ENCODE results near the gene GBF1. TPM values are rescaled to one million over a fixed set of nuclear protein-coding genes. Genes with fewer than 3 reads are reported as not detected.
A peak's percentile ranks its signal among the peaks of the same experiment; 100 is the strongest.

The GBF1 gene
- total RNA-seq, 1 donor: 38.0 TPM

DNA sequence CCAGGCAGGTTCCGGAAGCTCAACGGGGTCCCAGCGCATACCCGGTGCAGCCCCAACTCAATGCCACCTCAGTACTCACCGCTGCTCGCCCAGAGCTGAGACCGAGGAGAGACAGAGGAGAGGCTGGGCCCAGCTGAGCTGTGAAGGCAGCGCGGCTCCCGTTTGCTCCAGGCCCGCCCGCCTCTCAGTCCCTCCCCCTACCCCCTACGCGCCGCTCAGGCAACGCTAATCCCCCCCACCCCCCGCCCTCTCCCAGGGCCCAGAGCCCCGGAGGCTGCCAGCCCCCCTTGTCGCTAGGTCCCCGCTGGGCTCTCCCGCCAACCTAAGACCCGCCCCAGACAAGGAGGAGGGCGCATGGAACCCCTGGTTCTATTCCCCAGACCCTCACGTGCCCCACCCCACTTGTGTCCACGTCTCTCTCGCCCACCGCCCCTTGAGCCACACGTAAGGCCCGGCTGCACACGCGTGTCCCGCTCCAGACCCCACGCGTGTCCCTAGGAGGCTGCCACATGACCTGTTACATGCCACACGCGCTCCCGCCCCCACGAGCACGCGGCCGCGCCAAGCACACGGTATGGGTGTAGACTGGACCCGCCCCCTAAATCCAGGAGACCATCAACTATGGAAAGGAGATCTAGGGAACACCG, 173.4 kb downstream of the GBF1 start, which contains the start of gene PSD:
Gene PSD, minus strand, starts transcription at position 164 of the 647 bp plus-strand sequence. CDS start 1,747 bp downstream, outside the sequence.
- DNase-seq (ENCODE audit: insufficient read length, low spot score, missing footprints): peak; percentile 43
- TF ChIP-seq, protein P1, sequence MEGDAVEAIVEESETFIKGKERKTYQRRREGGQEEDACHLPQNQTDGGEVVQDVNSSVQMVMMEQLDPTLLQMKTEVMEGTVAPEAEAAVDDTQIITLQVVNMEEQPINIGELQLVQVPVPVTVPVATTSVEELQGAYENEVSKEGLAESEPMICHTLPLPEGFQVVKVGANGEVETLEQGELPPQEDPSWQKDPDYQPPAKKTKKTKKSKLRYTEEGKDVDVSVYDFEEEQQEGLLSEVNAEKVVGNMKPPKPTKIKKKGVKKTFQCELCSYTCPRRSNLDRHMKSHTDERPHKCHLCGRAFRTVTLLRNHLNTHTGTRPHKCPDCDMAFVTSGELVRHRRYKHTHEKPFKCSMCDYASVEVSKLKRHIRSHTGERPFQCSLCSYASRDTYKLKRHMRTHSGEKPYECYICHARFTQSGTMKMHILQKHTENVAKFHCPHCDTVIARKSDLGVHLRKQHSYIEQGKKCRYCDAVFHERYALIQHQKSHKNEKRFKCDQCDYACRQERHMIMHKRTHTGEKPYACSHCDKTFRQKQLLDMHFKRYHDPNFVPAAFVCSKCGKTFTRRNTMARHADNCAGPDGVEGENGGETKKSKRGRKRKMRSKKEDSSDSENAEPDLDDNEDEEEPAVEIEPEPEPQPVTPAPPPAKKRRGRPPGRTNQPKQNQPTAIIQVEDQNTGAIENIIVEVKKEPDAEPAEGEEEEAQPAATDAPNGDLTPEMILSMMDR (IDR thresholded peaks at IDR 0.05; ENCODE audit: extremely low read depth, low read depth, low read length): no peak
- H3K4me1 ChIP-seq (ENCODE audit: insufficient read depth, low read length): peaks cover 20% of the 10 kb centered on the region
- peaks cover 8% of the 10 kb centered on the region for H3K36me3 ChIP-seq (ENCODE audit: insufficient read depth, low read length)
- H3K79me2 ChIP-seq (ENCODE audit: insufficient read depth, low read length): peaks cover 8% of the 10 kb centered on the region
- peaks cover 5% of the 10 kb centered on the region for H4K20me1 ChIP-seq (ENCODE audit: insufficient read depth, low read length)
- H3K27ac ChIP-seq (ENCODE audit: low read depth, low read length): no peak within 1 kb of the TSS
- H3K4me2 ChIP-seq (ENCODE audit: insufficient read depth, low read length): peak within 1 kb of the TSS; percentile 89
- H3K9me3 ChIP-seq (ENCODE audit: low read depth, low read length): no peaks in the 10 kb centered on the region
- H2AFZ ChIP-seq (ENCODE audit: low read length): no peak within 1 kb of the TSS
- H3K27me3 ChIP-seq (ENCODE audit: insufficient read depth, low read length): peaks cover 28% of the 10 kb centered on the region
- H3K4me3 ChIP-seq (ENCODE audit: insufficient read depth, low read length): peak within 1 kb of the TSS; percentile 78

GRCh38 chr10:102419269-102420180, 174.2 kb downstream of the GBF1 start:
- Histone ChIP-seq H3K4me2 (ENCODE audit: insufficient read depth, low read length) (peak overlapping the region; percentile 89), H3K79me2 (ENCODE audit: insufficient read depth, low read length) (peaks cover 8% of the 10 kb centered on the region), H2AFZ (ENCODE audit: low read length) (peak overlapping the region; percentile 6), H3K4me1 (ENCODE audit: insufficient read depth, low read length) (peaks cover 20% of the 10 kb centered on the region), H3K27me3 (ENCODE audit: insufficient read depth, low read length) (peaks cover 26% of the 10 kb centered on the region), H3K36me3 (ENCODE audit: insufficient read depth, low read length) (peaks cover 10% of the 10 kb centered on the region), H3K4me3 (ENCODE audit: insufficient read depth, low read length) (peak overlapping the region; percentile 78), H4K20me1 (ENCODE audit: insufficient read depth, low read length) (peaks cover 5% of the 10 kb centered on the region), H3K27ac (ENCODE audit: low read depth, low read length) (no peak overlapping the region), H3K9me3 (ENCODE audit: low read depth, low read length) (no peaks in the 10 kb centered on the region)
- TF ChIP-seq, protein P1 (IDR thresholded peaks at IDR 0.05; ENCODE audit: extremely low read depth, low read depth, low read length): no peak
- peak; percentile 94 for DNase-seq (ENCODE audit: insufficient read length, low spot score, missing footprints)

GRCh38 chr10:102420181-102420713, 174.9 kb downstream of the GBF1 start:
- peak overlapping the region; percentile 49 for H3K27ac ChIP-seq (ENCODE audit: low read depth, low read length)
- H3K4me2 ChIP-seq (ENCODE audit: insufficient read depth, low read length): peak overlapping the region; percentile 89
- TF ChIP-seq, protein P1 (IDR thresholded peaks at IDR 0.05; ENCODE audit: extremely low read depth, low read depth, low read length): no peak
- DNase-seq (ENCODE audit: insufficient read length, low spot score, missing footprints): peak; percentile 83
- peaks cover 8% of the 10 kb centered on the region for H3K79me2 ChIP-seq (ENCODE audit: insufficient read depth, low read length)
- H4K20me1 ChIP-seq (ENCODE audit: insufficient read depth, low read length): peaks cover 5% of the 10 kb centered on the region
- H3K27me3 ChIP-seq (ENCODE audit: insufficient read depth, low read length): peaks cover 21% of the 10 kb centered on the region
- H3K4me3 ChIP-seq (ENCODE audit: insufficient read depth, low read length): peak overlapping the region; percentile 78
- peaks cover 20% of the 10 kb centered on the region for H3K4me1 ChIP-seq (ENCODE audit: insufficient read depth, low read length)
- peak overlapping the region; percentile 95 for H2AFZ ChIP-seq (ENCODE audit: low read length)
- H3K36me3 ChIP-seq (ENCODE audit: insufficient read depth, low read length): peaks cover 10% of the 10 kb centered on the region
- H3K9me3 ChIP-seq (ENCODE audit: low read depth, low read length): no peaks in the 10 kb centered on the region

Measured in osteoblast (primary cell).